GM23338 (cell line): ENCODE data around the gene PPP1R27. TPM values are rescaled to one million over a fixed set of nuclear protein-coding genes. Genes with fewer than 3 reads are reported as not detected.

Experiments
- ATAC-seq: fragments of 200-7000 bp; cut with Tn5 transposase; 3 replicates; pipeline ENCODE4 v1.9.1; 2020
- DNase-seq: peaks from one replicate; pipeline ENCODE4 v3.0.0-alpha.2; 2015; ENCODE audit warnings: low spot score
- H2AFZ ChIP-seq: fragments of 200-600 bp; sonication (generic); 2 replicates; pipeline ENCODE4 v1.8.0; 2016; ENCODE audit warnings: antibody characterized with exemption, mild to moderate bottlenecking, moderate library complexity
- H3F3A ChIP-seq: fragments of 200-600 bp; sonication (generic); replicated peaks from 2 replicates; pipeline ENCODE4 v1.8.0; 2017; ENCODE audit warnings: antibody characterized with exemption, mixed run types, low read depth
- H3K27ac ChIP-seq: fragments of 200-600 bp; sonication (generic); 2 replicates; pipeline ENCODE4 v1.6.1; 2016; ENCODE audit warnings: low read depth
- H3K27me3 ChIP-seq: fragments of 200-600 bp; sonication (generic); 2 replicates; pipeline ENCODE4 v1.8.0; 2016; ENCODE audit warnings: mild to moderate bottlenecking, mixed run types, moderate library complexity; ENCODE audit not compliant: insufficient read depth
- H3K36me3 ChIP-seq: fragments of 200-600 bp; sonication (generic); 2 replicates; pipeline ENCODE4 v1.8.0; 2016; ENCODE audit warnings: mild to moderate bottlenecking; ENCODE audit not compliant: insufficient read depth
- H3K4me1 ChIP-seq: fragments of 200-600 bp; sonication (generic); 2 replicates; pipeline ENCODE4 v1.8.0; 2016; ENCODE audit warnings: mild to moderate bottlenecking, moderate library complexity; ENCODE audit not compliant: insufficient read depth
- H3K4me2 ChIP-seq: fragments of 200-600 bp; sonication (generic); 2 replicates; pipeline ENCODE4 v1.7.1; 2017; ENCODE audit warnings: mixed run types
- H3K4me3 ChIP-seq: fragments of 200-600 bp; sonication (generic); 2 replicates; pipeline ENCODE4 v1.6.1; 2016; ENCODE audit warnings: mixed run types
- H3K79me2 ChIP-seq: fragments of 200-600 bp; sonication (generic); replicated peaks from 2 replicates; pipeline ENCODE4 v1.8.0; 2017; ENCODE audit warnings: mild to moderate bottlenecking; ENCODE audit not compliant: insufficient read depth
- H3K9me2 ChIP-seq: fragments of 200-600 bp; sonication (generic); 2 replicates; pipeline ENCODE4 v1.8.0; 2017; ENCODE audit not compliant: insufficient read depth
- H4K20me1 ChIP-seq: fragments of 200-600 bp; sonication (generic); replicated peaks from 2 replicates; pipeline ENCODE4 v1.8.0; 2017; ENCODE audit warnings: mild to moderate bottlenecking; ENCODE audit not compliant: insufficient read depth
- H3K27ac Mint-ChIP-seq: 2 replicates; pipeline ENCODE4 v1.8.0; 2020; ENCODE audit warnings: inconsistent platforms, mild to moderate bottlenecking, moderate library complexity, mixed read lengths
- H3K27me3 Mint-ChIP-seq: 3 replicates; pipeline ENCODE4 v1.8.0; 2022; ENCODE audit warnings: low read depth, mild to moderate bottlenecking, moderate library complexity, mixed read lengths, inconsistent platforms; ENCODE audit not compliant: insufficient read depth, poor library complexity
- H3K36me3 Mint-ChIP-seq: 3 replicates; pipeline ENCODE4 v1.8.0; 2021; ENCODE audit warnings: low read depth, mild to moderate bottlenecking, inconsistent platforms, moderate library complexity, mixed read lengths
- H3K4me1 Mint-ChIP-seq: 3 replicates; pipeline ENCODE4 v1.8.0; 2020; ENCODE audit warnings: mild to moderate bottlenecking, inconsistent platforms, mixed read lengths
- H3K4me3 Mint-ChIP-seq: 3 replicates; pipeline ENCODE4 v1.8.0; 2021; ENCODE audit warnings: moderate library complexity, mild to moderate bottlenecking, inconsistent platforms, mixed read lengths
- H3K9me3 Mint-ChIP-seq: 3 replicates; pipeline ENCODE4 v1.8.0; 2020; ENCODE audit warnings: moderate library complexity, mild to moderate bottlenecking, inconsistent platforms, mixed read lengths
- CTCF ChIP-seq, 2 experiments: fragments of 200-600 bp in 1 of 2; sonication (generic) in 1 of 2; conservative IDR thresholded peaks; 2 replicates each; pipeline versions ENCODE4 v1.5.1 to v1.6.1; 2016 to 2017; ENCODE audit warnings: antibody characterized with exemption in 2 of 2, low read depth in 2 of 2, mild to moderate bottlenecking in 2 of 2, moderate library complexity in 1 of 2
- POLR2AphosphoS5 ChIP-seq: IDR thresholded peaks from 2 replicates; pipeline ENCODE4 v1.6.1; 2016; ENCODE audit warnings: antibody characterized with exemption, low read depth
- ZNF462 ChIP-seq: fragments of 250-450 bp; sonication (Bioruptor Pico); IDR thresholded peaks from 2 replicates; pipeline ENCODE4 v1.5.0; 2020; ENCODE audit warnings: mild to moderate bottlenecking, moderate library complexity
- polyA plus RNA-seq: library from polyadenylated mRNA; unstranded; fragments of >200 nt; fragmentation: Nextera tagmentation; extraction: Ambion mirVana; gene quantifications from 2 replicates; pipeline ENCODE4 v1.2.1, GENCODE V29; 2016
- total RNA-seq: library from RNA; depleted of rRNA; stranded (reverse); fragments of >200 nt; shearing (Covaris generic); gene quantifications from 2 replicates; pipeline ENCODE4 v1.2.3, GENCODE V29; 2014

The PPP1R27 gene
- total and polyA plus RNA-seq, 2 experiments from 2014 or later = 0.65 TPM; not detected in 1

GRCh38 chr17:81863833-81864768 lies 29.3 kb upstream of the PPP1R27 start:
- peak; percentile 58 for DNase-seq

More at GRCh38 chr17:81863833-81864768, 29.3 kb upstream of the PPP1R27 start:
- Histone ChIP-seq H3K27ac (no peak overlapping the region), H3F3A (peaks cover 62% of the 10 kb centered on the region), H3K27me3 (no peaks in the 10 kb centered on the region), H3K4me1 (peaks cover 17% of the 10 kb centered on the region), H3K9me2 (no peaks in the 10 kb centered on the region), H2AFZ (no peak overlapping the region), H3K79me2 (peaks cover 43% of the 10 kb centered on the region), H3K4me3 (no peak overlapping the region), H3K36me3 (0 out of 2 replicates have a peak, but pooled peaks cover 6% of the 10 kb centered on the region), H3K4me2 (no peak overlapping the region), H4K20me1 (peaks cover 38% of the 10 kb centered on the region)
- no peak overlapping the region for H3K27ac Mint-ChIP-seq
- H3K4me3 Mint-ChIP-seq = peak overlapping the region; percentile 42
- H3K9me3 Mint-ChIP-seq = peaks cover 2% of the 10 kb centered on the region; the same call in 2 of the 3 replicates
- peaks cover 43% of the 10 kb centered on the region for H3K27me3 Mint-ChIP-seq
- no peak for TF ChIP-seq ZNF462 (CRISPR knock-in tag)
- peak; percentile 17 to 33; a peak in 2 of 4 replicates for TF ChIP-seq CTCF (conservative IDR thresholded peaks at IDR 0.05; ENCODE audit: low read depth in 2 of 2)
- TF ChIP-seq POLR2AphosphoS5 = 0 out of 2 replicates have a peak, but pooled peaks have one; percentile 27
- no peak for ATAC-seq
- H3K36me3 Mint-ChIP-seq = peaks cover 38% of the 10 kb centered on the region
- H3K4me1 Mint-ChIP-seq = peaks cover 30% of the 10 kb centered on the region
